ENCODE measurements around the gene VWA7. TPM values are rescaled to one million over a fixed set of nuclear protein-coding genes. Genes with fewer than 3 reads are reported as not detected.
A peak's percentile ranks its signal among the peaks of the same experiment; 100 is the strongest.
"Not testable (repeated sequence)": the region's sequence is repeated elsewhere in the genome, so short reads cannot be mapped to it uniquely, and the experiment has no call there.

VWA7 gene
- polyA plus RNA-seq, result 1 to 10 TPM in 1 of 2 donors, under 1 TPM in 1; 0.33 to 1.3 TPM

GRCh38 chr6:31776989-31777666 is at the start of gene VWA7:
Gene VWA7, minus strand, starts transcription at chr6:31777328. Its CDS starts 549 bp downstream, at chr6:31776779.
- no peak within 1 kb of the TSS for H3K4me3 ChIP-seq (ENCODE audit: low read depth in 1 of 2, low read length in 2 of 2)

DNA sequence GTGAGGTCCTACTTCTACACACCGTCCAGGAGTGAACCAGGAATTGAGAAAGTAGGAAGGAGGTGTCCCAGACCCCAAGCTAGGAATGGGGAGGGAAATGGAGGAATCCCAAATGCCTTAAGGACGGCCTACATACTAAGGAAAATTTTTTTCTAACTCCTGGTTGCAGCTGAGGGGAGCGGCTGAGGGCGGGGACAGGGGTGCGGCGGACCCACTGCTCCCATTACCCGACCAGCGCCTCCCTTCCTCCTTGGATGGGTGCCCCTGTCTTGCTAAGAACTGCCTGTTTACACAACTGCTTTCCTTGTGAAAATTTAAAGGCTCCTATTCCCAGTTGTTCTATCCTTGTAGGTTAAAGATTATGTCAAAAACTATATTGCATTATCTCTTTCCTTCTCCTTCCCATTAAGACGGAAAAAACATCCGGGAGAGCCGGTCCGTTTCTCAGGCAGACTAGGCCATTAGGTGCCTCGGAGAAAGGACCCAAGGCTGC is 49.7 kb upstream of the VWA7 start:
- Histone ChIP-seq H3K9me3 (ENCODE audit: control insufficient read depth in 2 of 2, insufficient read depth in 1 of 2, low read depth in 1 of 2, low read length in 1 of 2) (no peaks in the 10 kb centered on the region), H3K27me3 (ENCODE audit: control insufficient read depth in 1 of 2, insufficient read depth in 2 of 2, low read length in 2 of 2) (no peaks in the 10 kb centered on the region), H3K27ac (ENCODE audit: low read depth in 2 of 2, low read length in 1 of 2) (peak overlapping the region; percentile 96 to 99), H3K36me3 (ENCODE audit: control insufficient read depth in 2 of 2, insufficient read depth in 2 of 2, low read length in 1 of 2) (no peaks in the 10 kb centered on the region), H3K4me1 (ENCODE audit: control insufficient read depth in 2 of 2, insufficient read depth in 2 of 2, low read length in 1 of 2) (peaks cover 0 to 5% of the 10 kb centered on the region in 2 donors), H3K4me3 (ENCODE audit: low read depth in 1 of 2, low read length in 2 of 2) (peak overlapping the region; percentile 77 to 84)
- WGBS, 2 donors, result 1% methylated on average over 13 of the region's 13 CpGs

More at GRCh38 chr6:31776989-31777666, at the start of gene VWA7:
- Histone ChIP-seq H3K9me3 (ENCODE audit: control insufficient read depth in 2 of 2, insufficient read depth in 1 of 2, low read depth in 1 of 2, low read length in 1 of 2) (no peaks in the 10 kb centered on the region), H3K27me3 (ENCODE audit: control insufficient read depth in 1 of 2, insufficient read depth in 2 of 2, low read length in 2 of 2) (no peaks in the 10 kb centered on the region), H3K27ac (ENCODE audit: low read depth in 2 of 2, low read length in 1 of 2) (peak within 1 kb of the TSS in 1 of 2 donors; percentile 76), H3K36me3 (ENCODE audit: control insufficient read depth in 2 of 2, insufficient read depth in 2 of 2, low read length in 1 of 2) (peaks cover 8 to 38% of the 10 kb centered on the region in 2 donors), H3K4me1 (ENCODE audit: control insufficient read depth in 2 of 2, insufficient read depth in 2 of 2, low read length in 1 of 2) (peaks cover 6 to 9% of the 10 kb centered on the region in 2 donors)
- 12 to 13% methylated on average over 15 of the region's 15 CpGs for WGBS, 2 donors

- no peaks in the 10 kb centered on the region for H3K27me3 ChIP-seq (ENCODE audit: control insufficient read depth in 1 of 2, insufficient read depth in 2 of 2, low read length in 2 of 2)
- 38 to 47% methylated on average over 4 of the region's 4 CpGs for WGBS, 2 donors
- H3K36me3 ChIP-seq (ENCODE audit: control insufficient read depth in 2 of 2, insufficient read depth in 2 of 2, low read length in 1 of 2), result no peaks in the 10 kb centered on the region
- no peak overlapping the region for H3K4me3 ChIP-seq (ENCODE audit: low read depth in 1 of 2, low read length in 2 of 2)
- H3K4me1 ChIP-seq (ENCODE audit: control insufficient read depth in 2 of 2, insufficient read depth in 2 of 2, low read length in 1 of 2), result peaks cover 0 to 2% of the 10 kb centered on the region in 2 donors
- H3K27ac ChIP-seq (ENCODE audit: low read depth in 2 of 2, low read length in 1 of 2), result peak overlapping the region; percentile 96 to 99
- no peaks in the 10 kb centered on the region for H3K9me3 ChIP-seq (ENCODE audit: control insufficient read depth in 2 of 2, insufficient read depth in 1 of 2, low read depth in 1 of 2, low read length in 1 of 2)
These were observed 48.4 kb upstream of the VWA7 start for GRCh38 chr6:31825553-31825952.

GRCh38 chr6:31823592-31824196 is 46.6 kb upstream of the VWA7 start:
- H3K27me3 ChIP-seq (ENCODE audit: control insufficient read depth in 1 of 2, insufficient read depth in 2 of 2, low read length in 2 of 2); H3K4me3 ChIP-seq (ENCODE audit: low read depth in 1 of 2, low read length in 2 of 2); H3K4me1 ChIP-seq (ENCODE audit: control insufficient read depth in 2 of 2, insufficient read depth in 2 of 2, low read length in 1 of 2); H3K9me3 ChIP-seq (ENCODE audit: control insufficient read depth in 2 of 2, insufficient read depth in 1 of 2, low read depth in 1 of 2, low read length in 1 of 2); H3K36me3 ChIP-seq (ENCODE audit: control insufficient read depth in 2 of 2, insufficient read depth in 2 of 2, low read length in 1 of 2): not testable (repeated sequence)
- H3K27ac ChIP-seq (ENCODE audit: low read depth in 2 of 2, low read length in 1 of 2), result peak overlapping the region; percentile 80 to 89
- 53 to 63% methylated on average over 9 of the region's 9 CpGs for WGBS, 2 donors

GRCh38 chr6:31822036-31822821 is 45.1 kb upstream of the VWA7 start:
- WGBS, 2 donors, result 0 to 1% methylated on average over 20 to 25 of the region's 25 CpGs
- H3K4me1 ChIP-seq (ENCODE audit: control insufficient read depth in 2 of 2, insufficient read depth in 2 of 2, low read length in 1 of 2), result peaks cover 0 to 2% of the 10 kb centered on the region in 2 donors
- H3K9me3 ChIP-seq (ENCODE audit: control insufficient read depth in 2 of 2, insufficient read depth in 1 of 2, low read depth in 1 of 2, low read length in 1 of 2), result no peaks in the 10 kb centered on the region
- peak overlapping the region; percentile 98 to 100 for H3K27ac ChIP-seq (ENCODE audit: low read depth in 2 of 2, low read length in 1 of 2)
- no peaks in the 10 kb centered on the region for H3K27me3 ChIP-seq (ENCODE audit: control insufficient read depth in 1 of 2, insufficient read depth in 2 of 2, low read length in 2 of 2)
- H3K36me3 ChIP-seq (ENCODE audit: control insufficient read depth in 2 of 2, insufficient read depth in 2 of 2, low read length in 1 of 2), result no peaks in the 10 kb centered on the region
- H3K4me3 ChIP-seq (ENCODE audit: low read depth in 1 of 2, low read length in 2 of 2), result peak overlapping the region; percentile 41 to 51

DNA sequence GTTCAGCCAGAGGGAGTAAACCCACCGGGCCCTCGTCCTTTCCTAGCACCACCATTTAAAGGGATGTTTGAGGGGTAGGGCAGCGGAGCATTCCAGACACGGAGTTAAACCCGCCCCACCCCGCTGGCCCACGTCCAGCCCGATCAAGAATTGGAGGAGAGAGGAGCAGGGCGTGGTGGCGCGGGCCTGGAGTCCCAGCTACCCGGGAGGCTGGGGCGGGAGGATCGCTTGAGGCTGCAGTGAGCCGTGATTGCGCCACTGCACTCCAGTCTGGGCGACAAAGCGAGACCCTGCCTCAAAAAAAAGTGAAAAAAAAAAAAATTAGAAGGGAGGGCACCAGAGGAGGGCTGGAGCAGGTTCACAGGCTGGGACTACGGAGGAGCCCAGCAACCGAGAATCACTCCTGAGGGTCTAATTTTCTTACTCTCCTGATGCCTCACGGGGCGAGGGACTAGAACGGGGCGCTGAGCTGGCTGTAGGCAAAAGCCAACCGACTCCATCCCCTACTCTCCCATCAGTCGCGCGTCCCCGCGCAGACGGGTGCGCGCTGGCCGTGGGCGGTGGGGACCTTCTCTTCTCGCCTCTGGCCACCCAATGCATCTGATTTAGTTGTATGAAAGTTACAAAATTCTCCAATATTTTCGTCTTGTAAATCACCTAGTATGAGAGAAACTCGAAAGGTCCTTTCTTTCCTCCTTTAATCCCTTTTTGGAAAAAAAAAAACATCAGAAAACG is 44.3 kb upstream of the VWA7 start:
- WGBS, 2 donors, result 3% methylated on average over 39 of the region's 39 CpGs
- Histone ChIP-seq H3K27me3 (ENCODE audit: control insufficient read depth in 1 of 2, insufficient read depth in 2 of 2, low read length in 2 of 2) (no peaks in the 10 kb centered on the region), H3K4me3 (ENCODE audit: low read depth in 1 of 2, low read length in 2 of 2) (peak overlapping the region; percentile 44 to 51), H3K4me1 (ENCODE audit: control insufficient read depth in 2 of 2, insufficient read depth in 2 of 2, low read length in 1 of 2) (peaks cover 0 to 2% of the 10 kb centered on the region in 2 donors), H3K27ac (ENCODE audit: low read depth in 2 of 2, low read length in 1 of 2) (peak overlapping the region; percentile 98 to 100), H3K36me3 (ENCODE audit: control insufficient read depth in 2 of 2, insufficient read depth in 2 of 2, low read length in 1 of 2) (no peaks in the 10 kb centered on the region), H3K9me3 (ENCODE audit: control insufficient read depth in 2 of 2, insufficient read depth in 1 of 2, low read depth in 1 of 2, low read length in 1 of 2) (no peaks in the 10 kb centered on the region)

- not testable (repeated sequence) for H3K27me3 ChIP-seq (ENCODE audit: control insufficient read depth in 1 of 2, insufficient read depth in 2 of 2, low read length in 2 of 2); H3K9me3 ChIP-seq (ENCODE audit: control insufficient read depth in 2 of 2, insufficient read depth in 1 of 2, low read depth in 1 of 2, low read length in 1 of 2); H3K4me3 ChIP-seq (ENCODE audit: low read depth in 1 of 2, low read length in 2 of 2); H3K4me1 ChIP-seq (ENCODE audit: control insufficient read depth in 2 of 2, insufficient read depth in 2 of 2, low read length in 1 of 2); H3K36me3 ChIP-seq (ENCODE audit: control insufficient read depth in 2 of 2, insufficient read depth in 2 of 2, low read length in 1 of 2)
- H3K27ac ChIP-seq (ENCODE audit: low read depth in 2 of 2, low read length in 1 of 2), result peak overlapping the region; percentile 37 to 58
- 64 to 68% methylated on average over 10 of the region's 10 CpGs for WGBS, 2 donors
These were observed 43.3 kb upstream of the VWA7 start for GRCh38 chr6:31820399-31820798.

DNA sequence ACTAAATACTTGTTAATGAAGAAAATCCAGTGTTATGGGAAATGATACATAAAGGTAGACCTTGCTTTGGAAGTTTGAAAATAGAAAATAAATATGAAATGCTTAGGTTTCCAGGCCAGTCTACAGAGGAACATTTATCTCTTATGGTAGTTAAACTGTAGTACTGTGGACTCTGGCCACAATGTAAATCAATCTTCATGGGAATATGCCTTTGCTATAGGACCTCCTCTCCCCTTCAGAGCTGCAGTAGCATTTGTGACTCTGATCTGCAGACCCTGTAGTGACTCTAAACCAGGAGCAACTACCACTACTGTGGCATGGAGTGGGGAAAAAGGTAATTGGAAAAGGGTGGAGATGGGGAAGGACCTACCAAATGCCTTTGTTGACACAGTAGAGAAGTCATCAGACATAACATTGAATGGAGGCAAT is 42.8 kb upstream of the VWA7 start:
- Histone ChIP-seq H3K9me3 (ENCODE audit: control insufficient read depth in 2 of 2, insufficient read depth in 1 of 2, low read depth in 1 of 2, low read length in 1 of 2) (no peaks in the 10 kb centered on the region), H3K4me1 (ENCODE audit: control insufficient read depth in 2 of 2, insufficient read depth in 2 of 2, low read length in 1 of 2) (peaks cover 2% of the 10 kb centered on the region in 2 donors), H3K27ac (ENCODE audit: low read depth in 2 of 2, low read length in 1 of 2) (peak overlapping the region; percentile 53 to 76), H3K27me3 (ENCODE audit: control insufficient read depth in 1 of 2, insufficient read depth in 2 of 2, low read length in 2 of 2) (no peaks in the 10 kb centered on the region), H3K36me3 (ENCODE audit: control insufficient read depth in 2 of 2, insufficient read depth in 2 of 2, low read length in 1 of 2) (no peaks in the 10 kb centered on the region), H3K4me3 (ENCODE audit: low read depth in 1 of 2, low read length in 2 of 2) (no peak overlapping the region)

DNA sequence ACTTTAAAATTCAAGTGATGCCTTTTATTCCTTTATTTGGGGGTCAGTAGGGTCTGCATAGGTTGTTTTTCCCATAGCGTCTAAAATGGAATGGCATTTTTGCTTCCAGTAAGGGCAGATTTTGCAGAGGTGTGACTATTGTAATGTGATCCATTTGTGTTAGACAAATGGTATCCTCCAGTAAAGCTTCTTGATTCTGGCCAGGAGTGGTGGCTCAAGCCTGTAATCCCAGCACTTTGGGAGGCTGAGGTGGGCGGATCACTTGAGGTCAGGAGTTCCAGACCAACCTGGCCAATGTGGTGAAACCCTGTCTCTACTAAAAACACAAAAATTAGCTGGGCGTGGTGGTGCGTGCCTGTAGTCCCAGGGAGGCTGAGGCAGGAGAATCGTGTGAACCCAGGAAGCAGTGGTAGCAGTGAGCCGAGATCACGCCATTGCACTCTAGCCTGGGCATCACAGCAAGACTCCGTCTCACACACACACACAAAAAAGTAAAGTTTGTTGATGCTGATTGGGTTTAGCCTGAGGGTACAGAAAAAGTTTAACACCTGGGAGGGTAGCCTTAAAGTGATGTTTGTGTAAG is 40.9 kb upstream of the VWA7 start:
- H3K9me3 ChIP-seq (ENCODE audit: control insufficient read depth in 2 of 2, insufficient read depth in 1 of 2, low read depth in 1 of 2, low read length in 1 of 2); H3K36me3 ChIP-seq (ENCODE audit: control insufficient read depth in 2 of 2, insufficient read depth in 2 of 2, low read length in 1 of 2); H3K27me3 ChIP-seq (ENCODE audit: control insufficient read depth in 1 of 2, insufficient read depth in 2 of 2, low read length in 2 of 2); H3K4me1 ChIP-seq (ENCODE audit: control insufficient read depth in 2 of 2, insufficient read depth in 2 of 2, low read length in 1 of 2): not testable (repeated sequence)
- Histone ChIP-seq H3K4me3 (ENCODE audit: low read depth in 1 of 2, low read length in 2 of 2) (peak overlapping the region; percentile 45 to 52), H3K27ac (ENCODE audit: low read depth in 2 of 2, low read length in 1 of 2) (peak overlapping the region; percentile 66 to 77)
- 19 to 44% methylated on average over 8 of the region's 8 CpGs for WGBS, 2 donors
